GM19043 (cell line): ENCODE results near the gene PPCDC.

ENCODE experiments used
- ATAC-seq: cut with Tn5 transposase; IDR thresholded peaks from one replicate; pipeline ENCODE4 v1.9.1; 2021; ENCODE audit warnings: low read depth; ENCODE audit not compliant: unreplicated experiment

The PPCDC gene

GRCh38 chr15:75008629-75009326 lies 14.6 kb upstream of the PPCDC start:
- ATAC-seq = peak; percentile 86

- no peak for ATAC-seq
Observed at GRCh38 chr15:75016431-75016830, 7.0 kb upstream of the PPCDC start.

DNA sequence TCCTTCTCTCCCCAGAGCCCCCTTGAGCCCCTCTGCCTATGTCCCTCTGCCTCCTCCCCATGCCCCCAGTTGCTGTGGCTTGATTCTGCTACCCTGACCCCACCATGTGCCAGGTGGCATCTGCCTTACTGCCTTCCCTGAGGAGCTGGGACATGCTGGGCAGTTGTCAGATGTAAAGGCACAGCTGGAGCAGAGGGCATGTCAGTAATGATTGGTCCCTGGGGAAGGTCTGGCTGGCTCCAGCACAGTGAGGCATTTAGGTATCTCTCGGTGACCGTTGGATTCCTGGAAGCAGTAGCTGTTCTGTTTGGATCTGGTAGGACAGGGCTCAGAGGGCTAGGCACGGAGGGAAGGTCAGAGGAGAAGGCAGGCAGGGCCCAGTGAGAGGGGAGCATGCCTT lies 3.5 kb upstream of the PPCDC start:
- ATAC-seq = no peak

DNA sequence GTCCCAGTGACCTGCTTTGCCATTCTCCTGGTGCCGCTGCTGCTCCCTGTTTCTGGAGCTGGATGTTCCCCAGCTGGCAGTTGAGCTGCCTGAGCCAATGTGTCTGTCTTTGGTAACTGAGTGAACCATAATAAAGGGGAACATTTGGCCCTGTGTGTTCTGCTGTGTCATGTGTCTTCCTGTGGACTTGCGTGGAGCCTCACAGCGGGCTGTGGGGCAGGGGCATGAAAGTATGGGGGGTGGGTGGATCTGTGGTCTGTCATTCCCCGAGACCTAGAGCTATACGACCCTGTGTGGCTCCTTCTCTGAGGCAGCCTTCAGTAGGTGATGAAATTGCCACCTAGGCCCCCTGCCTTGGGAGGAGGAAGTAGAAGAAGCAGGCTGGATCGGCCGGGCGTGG lies 2.0 kb upstream of the PPCDC start:
- ATAC-seq = no peak

DNA sequence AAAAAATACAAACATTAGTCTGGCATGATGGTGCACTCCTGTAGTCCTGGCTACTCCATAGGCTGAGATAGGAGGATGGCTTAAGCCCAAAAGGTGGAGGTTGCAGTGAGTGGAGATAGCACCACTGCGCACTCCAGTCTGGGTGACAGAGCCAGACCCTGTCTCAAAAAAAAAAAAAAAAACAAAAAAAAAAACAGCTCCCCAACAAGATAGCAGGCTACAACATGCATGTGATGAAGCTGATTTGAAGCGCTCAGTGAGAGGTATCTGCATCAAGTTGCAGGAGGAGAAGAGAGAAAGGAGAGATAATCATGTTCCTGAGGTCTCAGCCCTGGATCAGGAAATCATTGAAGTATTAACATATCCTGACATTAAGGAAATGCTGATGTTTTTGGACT lies 608 bp upstream of the PPCDC start:
- ATAC-seq = no peak

GRCh38 chr15:75023872-75024636 lies 664 bp downstream of the PPCDC start:
- no peak for ATAC-seq

DNA sequence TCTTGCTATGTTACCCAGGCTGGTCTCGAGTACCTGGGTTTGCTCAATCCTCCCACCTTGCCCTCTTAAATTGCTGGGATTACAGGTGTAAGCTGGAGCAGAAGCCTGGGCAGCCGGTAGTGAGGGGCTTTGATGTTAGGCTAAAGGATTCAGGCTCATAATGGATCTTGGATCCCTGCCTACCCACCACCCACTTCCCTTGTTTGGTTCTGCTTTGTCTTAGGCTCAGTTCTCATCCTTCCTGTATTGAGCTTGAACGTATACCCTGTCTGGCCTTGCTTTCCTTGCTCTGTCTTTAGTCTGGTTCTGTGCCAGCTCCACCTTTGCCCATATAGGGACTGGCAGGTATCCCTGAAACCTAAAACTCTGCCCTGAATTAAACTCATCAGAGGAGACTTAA lies 1.7 kb downstream of the PPCDC start:
- no peak for ATAC-seq

- no peak for ATAC-seq
Observed at GRCh38 chr15:75025548-75026260, 2.3 kb downstream of the PPCDC start.

GRCh38 chr15:75027551-75027950 lies 4.2 kb downstream of the PPCDC start:
- no peak for ATAC-seq

DNA sequence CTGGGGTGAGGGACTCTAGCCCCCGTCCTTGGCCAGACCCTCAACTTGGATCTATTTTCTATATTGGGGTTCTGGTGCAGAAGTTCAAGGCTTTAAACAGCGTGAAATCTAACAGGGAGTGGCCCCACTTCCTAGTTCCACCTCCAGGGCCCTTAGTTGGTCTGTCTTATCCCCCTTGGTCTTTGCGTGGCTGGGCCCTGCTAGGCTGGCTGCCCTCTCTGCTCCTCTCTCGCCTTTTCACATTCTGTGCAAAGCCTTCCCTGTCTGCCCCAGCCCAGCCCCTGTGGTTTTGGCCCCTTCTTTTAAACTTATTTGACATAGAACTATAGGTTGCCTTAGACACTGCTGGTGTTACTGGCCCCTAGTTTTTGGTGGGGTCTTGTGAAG lies 5.6 kb downstream of the PPCDC start:
- no peak for ATAC-seq

DNA sequence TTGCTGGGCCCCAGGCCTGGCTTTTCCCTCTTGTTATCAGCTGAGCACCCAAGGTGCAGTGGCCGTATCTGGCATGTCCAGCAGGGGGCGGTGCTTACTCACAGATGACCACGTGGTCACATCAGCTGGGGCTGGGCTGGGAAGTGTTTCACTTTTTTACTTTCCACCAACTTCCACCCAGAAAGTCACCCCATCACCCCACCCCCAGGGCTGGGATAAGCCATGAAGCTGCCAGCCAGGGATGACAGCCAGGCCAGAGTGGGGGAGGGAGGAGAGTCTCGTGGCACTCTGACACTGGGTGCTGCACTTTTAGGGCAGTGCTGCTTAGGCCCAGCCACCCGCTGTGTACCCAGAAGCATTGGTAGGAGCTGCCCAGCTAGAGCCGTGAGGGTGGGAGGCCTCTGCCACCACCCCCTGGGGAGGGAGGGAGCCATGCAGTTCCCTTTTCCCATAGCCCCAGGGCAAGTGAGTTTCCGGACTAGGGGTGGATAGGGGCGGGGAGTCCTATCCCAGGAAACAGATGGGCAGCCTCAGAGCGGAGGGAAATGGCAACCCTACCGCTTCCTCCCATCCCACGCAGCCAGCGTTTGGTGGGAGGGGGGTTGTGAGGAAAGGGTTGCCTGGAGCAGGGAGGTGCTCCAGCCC lies 6.1 kb downstream of the PPCDC start:
- ATAC-seq = peak; percentile 51

DNA sequence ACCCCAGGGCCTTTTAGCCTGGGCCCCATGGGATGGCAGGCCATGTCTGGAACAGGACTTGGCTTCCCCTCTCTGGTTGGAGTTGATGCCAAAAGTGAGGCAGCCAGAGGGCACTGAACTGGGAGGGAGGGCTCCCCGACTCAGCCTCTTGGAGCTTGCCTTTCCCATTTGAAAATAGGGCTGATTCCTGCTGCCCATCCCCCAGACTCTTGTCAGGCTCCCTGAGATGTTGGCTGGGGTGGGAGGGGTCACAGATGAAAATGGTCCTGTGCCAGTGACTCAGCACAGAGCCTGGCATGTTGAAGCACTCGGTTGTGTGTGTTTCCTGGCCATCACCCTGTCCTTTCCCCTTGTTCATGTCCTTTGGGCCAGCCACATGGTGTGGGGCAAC lies 6.6 kb downstream of the PPCDC start:
- ATAC-seq = no peak

- no peak for ATAC-seq
Observed at GRCh38 chr15:75030424-75030823, 7.0 kb downstream of the PPCDC start.

DNA sequence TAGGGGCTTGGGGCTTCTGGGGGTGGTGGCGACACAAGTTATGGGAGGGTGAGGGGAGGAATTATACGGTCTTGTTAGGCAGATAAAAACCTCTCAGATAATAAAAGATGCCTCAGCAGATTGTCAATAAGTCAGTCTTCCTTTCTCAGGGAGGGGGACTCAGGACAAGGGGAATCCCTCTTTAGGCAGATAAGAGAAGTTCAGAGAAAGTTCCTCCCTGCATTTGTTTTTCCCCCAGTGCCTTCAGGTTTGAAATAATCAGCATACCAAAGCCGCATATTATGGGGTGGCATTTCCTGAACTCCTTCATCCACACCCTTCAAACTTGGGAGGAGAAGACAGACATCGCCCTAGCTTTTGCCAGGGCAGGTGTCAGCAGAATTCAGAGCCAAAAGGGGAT lies 8.5 kb downstream of the PPCDC start:
- ATAC-seq = no peak

DNA sequence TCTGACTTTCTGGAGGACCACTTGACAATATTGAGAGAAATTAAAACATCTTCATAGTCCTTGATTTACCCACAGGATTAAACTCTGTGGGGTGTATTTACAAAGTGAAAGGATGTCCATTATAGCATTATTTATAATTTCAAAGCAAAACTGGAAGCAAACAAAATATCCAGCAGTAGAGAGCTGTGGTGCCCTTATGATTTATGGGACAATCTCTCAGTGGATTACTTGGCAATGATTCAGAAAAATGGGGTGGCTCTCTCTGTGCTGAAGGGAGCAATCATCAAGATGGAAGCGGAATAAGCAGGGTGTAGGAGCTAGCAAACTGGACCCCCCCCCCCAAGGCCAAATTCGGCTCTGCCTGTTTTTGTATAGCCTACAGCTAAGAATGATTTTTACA lies 9.0 kb downstream of the PPCDC start:
- no peak for ATAC-seq

GRCh38 chr15:75033809-75034208 lies 10.4 kb downstream of the PPCDC start:
- ATAC-seq = no peak

DNA sequence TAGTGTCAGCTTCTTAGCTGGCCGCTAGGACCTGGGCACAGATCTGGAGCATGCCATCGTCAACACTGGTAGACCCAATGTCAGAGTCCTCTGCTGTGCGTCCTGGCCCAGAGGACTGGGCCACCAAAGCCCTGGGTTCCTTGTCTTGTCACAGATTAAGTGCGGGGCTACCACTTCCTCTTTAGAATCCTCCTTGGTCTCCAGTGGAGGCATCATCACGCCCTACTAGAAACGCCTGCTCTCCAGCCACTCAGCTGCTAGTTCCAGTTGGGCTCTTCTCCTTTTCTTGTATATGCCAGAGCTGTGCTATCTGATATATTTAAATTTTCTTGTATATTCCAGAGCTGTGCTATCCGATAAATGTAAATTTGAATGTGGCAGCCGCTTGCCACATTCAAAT lies 11.2 kb downstream of the PPCDC start:
- no peak for ATAC-seq

GRCh38 chr15:75036212-75036616 lies 12.8 kb downstream of the PPCDC start:
- ATAC-seq = no peak

GRCh38 chr15:75037685-75038084 lies 14.3 kb downstream of the PPCDC start:
- ATAC-seq = no peak

DNA sequence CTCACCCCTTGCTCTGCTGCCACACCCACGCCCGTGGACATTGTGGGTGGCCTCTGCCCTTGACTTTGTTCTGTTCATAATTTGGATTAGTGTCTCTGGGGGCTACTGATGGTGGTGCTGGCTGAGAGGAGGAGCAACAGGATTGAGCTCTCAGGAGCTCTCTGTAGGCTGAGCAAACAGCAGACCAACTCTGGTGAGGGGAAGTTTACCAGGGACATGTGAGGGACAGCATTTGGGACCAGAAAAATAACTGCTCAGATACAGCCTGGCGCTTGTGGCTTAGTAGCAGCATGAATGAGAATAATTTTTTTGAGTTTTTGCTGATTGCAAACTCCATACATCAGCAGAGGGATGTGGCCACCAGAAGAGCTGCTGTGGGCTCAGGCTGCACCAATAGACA lies 14.8 kb downstream of the PPCDC start:
- ATAC-seq = no peak
